Osteoblast (primary cell): Measurements from ENCODE around the gene NELFE. TPM values are rescaled to one million over a fixed set of nuclear protein-coding genes. Genes with fewer than 3 reads are reported as not detected.

Source experiments
- DNase-seq: peaks from one replicate; pipeline ENCODE4 v3.0.0; 2011; ENCODE audit warnings: low spot score, mixed read lengths; ENCODE audit not compliant: insufficient read length; ENCODE audit errors: missing footprints
- H2AFZ ChIP-seq: 2 replicates; pipeline ENCODE4 v1.6.0; 2011; ENCODE audit warnings: mild to moderate bottlenecking, low read length
- H3K27ac ChIP-seq: 2 replicates; pipeline ENCODE4 v1.5.1; 2011; ENCODE audit warnings: mild to moderate bottlenecking, low read depth, low read length, moderate library complexity
- H3K27me3 ChIP-seq: 2 replicates; pipeline ENCODE4 v1.6.0; 2012; ENCODE audit warnings: mild to moderate bottlenecking, control low read depth, inconsistent platforms, low read length, moderate library complexity; ENCODE audit not compliant: insufficient read depth
- H3K36me3 ChIP-seq: 2 replicates; pipeline ENCODE4 v1.5.1; 2011; ENCODE audit warnings: mild to moderate bottlenecking, low read length, control low read depth, moderate library complexity; ENCODE audit not compliant: insufficient read depth
- H3K4me1 ChIP-seq: 2 replicates; pipeline ENCODE4 v1.5.1; 2011; ENCODE audit warnings: mild to moderate bottlenecking, low read length, control low read depth, moderate library complexity; ENCODE audit not compliant: insufficient read depth
- H3K4me2 ChIP-seq: 2 replicates; pipeline ENCODE4 v1.6.0; 2011; ENCODE audit warnings: mild to moderate bottlenecking, low read length; ENCODE audit not compliant: insufficient read depth
- H3K4me3 ChIP-seq: fragments of 200-600 bp; sonication (generic); 3 replicates; pipeline ENCODE4 v1.5.1; 2012; ENCODE audit warnings: mild to moderate bottlenecking, low read length, inconsistent platforms; ENCODE audit not compliant: insufficient read depth
- H3K79me2 ChIP-seq: 2 replicates; pipeline ENCODE4 v1.6.0; 2012; ENCODE audit warnings: mild to moderate bottlenecking, low read length, control low read depth, inconsistent platforms; ENCODE audit not compliant: insufficient read depth
- H3K9me3 ChIP-seq: 2 replicates; pipeline ENCODE4 v1.5.1; 2011; ENCODE audit warnings: low read depth, low read length, control low read depth
- H4K20me1 ChIP-seq: 2 replicates; pipeline ENCODE4 v1.6.0; 2012; ENCODE audit warnings: mild to moderate bottlenecking, low read length, control low read depth; ENCODE audit not compliant: insufficient read depth
- total RNA-seq: library from RNA; depleted of rRNA; stranded (reverse); fragments of >200 nt; gene quantifications from 2 replicates; pipeline ENCODE4 v1.2.3, GENCODE V29; 2012
- TF ChIP-seq, protein P1 (sequence below): IDR thresholded peaks from 2 replicates; pipeline ENCODE4 v1.5.1; 2011; ENCODE audit warnings: mild to moderate bottlenecking, low read depth, low read length, moderate library complexity; ENCODE audit errors: extremely low read depth

NELFE gene
- total RNA-seq, 1 donor, result 86.5 TPM

DNA sequence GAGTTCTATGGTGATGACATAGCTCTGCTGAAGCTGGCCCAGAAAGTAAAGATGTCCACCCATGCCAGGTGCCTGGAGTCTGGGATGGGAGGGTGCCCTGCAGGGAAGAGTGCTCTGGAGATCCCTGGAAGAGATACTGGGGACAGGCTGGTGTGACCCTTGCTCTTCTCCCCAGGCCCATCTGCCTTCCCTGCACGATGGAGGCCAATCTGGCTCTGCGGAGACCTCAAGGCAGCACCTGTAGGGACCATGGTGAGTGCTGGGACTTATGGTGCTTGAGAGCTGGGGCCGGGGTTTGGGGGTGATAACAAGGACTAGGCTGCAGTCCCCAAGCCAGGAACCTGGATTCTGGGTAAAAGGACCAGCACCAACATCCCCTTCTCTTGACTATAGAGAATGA lies 15.0 kb downstream of the NELFE start:
- Histone ChIP-seq H3K36me3 (no peaks in the 10 kb centered on the region), H3K27ac (no peak overlapping the region), H3K4me3 (no peak overlapping the region), H4K20me1 (no peaks in the 10 kb centered on the region), H3K4me2 (no peak overlapping the region), H3K79me2 (no peaks in the 10 kb centered on the region), H3K9me3 (no peaks in the 10 kb centered on the region), H3K27me3 (peaks cover 5% of the 10 kb centered on the region), H3K4me1 (peaks cover 23% of the 10 kb centered on the region), H2AFZ (no peak overlapping the region)
- TF ChIP-seq, protein P1, sequence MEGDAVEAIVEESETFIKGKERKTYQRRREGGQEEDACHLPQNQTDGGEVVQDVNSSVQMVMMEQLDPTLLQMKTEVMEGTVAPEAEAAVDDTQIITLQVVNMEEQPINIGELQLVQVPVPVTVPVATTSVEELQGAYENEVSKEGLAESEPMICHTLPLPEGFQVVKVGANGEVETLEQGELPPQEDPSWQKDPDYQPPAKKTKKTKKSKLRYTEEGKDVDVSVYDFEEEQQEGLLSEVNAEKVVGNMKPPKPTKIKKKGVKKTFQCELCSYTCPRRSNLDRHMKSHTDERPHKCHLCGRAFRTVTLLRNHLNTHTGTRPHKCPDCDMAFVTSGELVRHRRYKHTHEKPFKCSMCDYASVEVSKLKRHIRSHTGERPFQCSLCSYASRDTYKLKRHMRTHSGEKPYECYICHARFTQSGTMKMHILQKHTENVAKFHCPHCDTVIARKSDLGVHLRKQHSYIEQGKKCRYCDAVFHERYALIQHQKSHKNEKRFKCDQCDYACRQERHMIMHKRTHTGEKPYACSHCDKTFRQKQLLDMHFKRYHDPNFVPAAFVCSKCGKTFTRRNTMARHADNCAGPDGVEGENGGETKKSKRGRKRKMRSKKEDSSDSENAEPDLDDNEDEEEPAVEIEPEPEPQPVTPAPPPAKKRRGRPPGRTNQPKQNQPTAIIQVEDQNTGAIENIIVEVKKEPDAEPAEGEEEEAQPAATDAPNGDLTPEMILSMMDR, result no peak
- DNase-seq, result no peak

DNA sequence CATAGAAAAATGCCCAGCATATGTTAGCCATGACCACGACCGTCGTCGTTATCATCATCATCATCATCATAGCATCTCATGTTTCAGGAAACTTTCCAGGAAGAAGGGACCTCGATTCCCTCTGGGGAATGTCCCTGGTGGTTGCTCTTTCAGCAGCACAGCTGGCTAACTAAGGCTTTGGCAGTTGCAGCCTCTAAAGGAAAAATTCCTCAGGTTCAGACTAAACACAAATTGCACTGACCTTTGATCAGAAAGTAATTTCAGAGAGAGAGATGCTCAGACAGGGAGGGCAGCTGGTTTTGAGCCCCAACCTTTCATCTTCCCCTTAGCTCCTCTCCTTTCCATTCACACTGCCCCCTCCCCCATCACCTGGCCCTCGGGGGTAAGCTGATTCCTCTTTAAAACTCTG lies 18.5 kb downstream of the NELFE start:
- no peak overlapping the region for H3K4me2 ChIP-seq
- H3K27me3 ChIP-seq, result peaks cover 5% of the 10 kb centered on the region
- H4K20me1 ChIP-seq, result no peaks in the 10 kb centered on the region
- no peaks in the 10 kb centered on the region for H3K9me3 ChIP-seq
- H3K36me3 ChIP-seq, result no peaks in the 10 kb centered on the region
- H3K79me2 ChIP-seq, result no peaks in the 10 kb centered on the region
- H3K27ac ChIP-seq, result no peak overlapping the region
- no peak overlapping the region for H3K4me3 ChIP-seq
- peak overlapping the region; percentile 15 for H2AFZ ChIP-seq
- TF ChIP-seq, protein P1, result no peak
- H3K4me1 ChIP-seq, result peaks cover 9% of the 10 kb centered on the region
- peak; percentile 83 for DNase-seq

DNA sequence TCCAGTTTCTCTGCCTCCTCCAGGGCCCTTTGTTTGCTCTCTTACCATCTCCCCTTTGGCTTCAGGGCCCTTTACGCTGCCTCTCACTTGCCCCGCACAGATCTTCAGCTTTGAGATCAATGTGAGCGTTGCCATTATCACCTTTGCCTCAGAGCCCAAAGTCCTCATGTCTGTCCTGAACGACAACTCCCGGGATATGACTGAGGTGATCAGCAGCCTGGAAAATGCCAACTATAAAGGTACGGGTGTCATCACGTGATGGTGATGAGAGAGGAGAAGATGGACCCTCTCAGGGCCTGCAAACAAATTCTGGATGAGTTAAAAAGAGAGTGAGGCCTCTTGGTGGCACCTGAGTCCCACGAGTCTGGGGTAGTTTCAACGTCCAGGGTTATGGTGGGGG lies 22.9 kb downstream of the NELFE start:
- Histone ChIP-seq H4K20me1 (no peaks in the 10 kb centered on the region), H3K4me2 (no peak overlapping the region), H3K79me2 (no peaks in the 10 kb centered on the region), H3K9me3 (no peaks in the 10 kb centered on the region), H3K4me3 (no peak overlapping the region), H3K27me3 (peaks cover 8% of the 10 kb centered on the region), H3K4me1 (peaks cover 3% of the 10 kb centered on the region), H3K27ac (no peak overlapping the region), H2AFZ (no peak overlapping the region), H3K36me3 (no peaks in the 10 kb centered on the region)
- TF ChIP-seq, protein P1, result no peak
- DNase-seq, result no peak

DNA sequence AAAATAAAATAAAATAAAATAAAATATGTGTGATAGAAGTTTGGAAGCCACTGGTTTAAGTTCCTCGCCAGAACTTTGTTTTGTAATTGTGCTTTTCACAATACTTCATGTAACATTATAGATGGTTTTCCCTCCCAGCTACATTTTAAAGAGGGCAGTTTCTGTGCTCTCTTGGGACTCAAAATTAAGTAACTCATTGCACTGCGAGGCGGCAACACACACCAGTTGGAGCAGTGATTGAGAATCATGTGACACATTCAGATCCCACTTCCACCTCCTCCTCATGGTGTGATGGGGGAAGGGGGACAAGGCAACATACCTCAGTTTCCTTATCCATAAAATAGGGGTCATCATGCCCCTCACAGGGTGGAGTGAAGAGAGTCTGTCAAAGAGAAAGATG lies 23.8 kb downstream of the NELFE start:
- Histone ChIP-seq H3K4me3 (no peak overlapping the region), H3K9me3 (no peaks in the 10 kb centered on the region), H3K79me2 (no peaks in the 10 kb centered on the region), H3K4me2 (no peak overlapping the region), H3K36me3 (no peaks in the 10 kb centered on the region), H2AFZ (no peak overlapping the region), H3K27ac (no peak overlapping the region), H4K20me1 (no peaks in the 10 kb centered on the region), H3K27me3 (peaks cover 8% of the 10 kb centered on the region), H3K4me1 (peaks cover 1% of the 10 kb centered on the region)
- no peak for DNase-seq
- TF ChIP-seq, protein P1, result no peak
